ENCODE measurements around the gene CMTM3.
"Not testable (repeated sequence)": the region's sequence is repeated elsewhere in the genome, so short reads cannot be mapped to it uniquely, and the experiment has no call there.

Gene CMTM3

GRCh38 chr16:66610111-66610820 lies 5.8 kb downstream of the CMTM3 start:
- no peak for DNase-seq

GRCh38 chr16:66611911-66612310 lies 7.4 kb downstream of the CMTM3 start:
- not testable (repeated sequence) for DNase-seq

GRCh38 chr16:66612422-66612821 lies 7.9 kb downstream of the CMTM3 start:
- no peak for DNase-seq

GRCh38 chr16:66614161-66614802 lies 9.8 kb downstream of the CMTM3 start:
- no peak for DNase-seq

GRCh38 chr16:66616169-66616568 lies 11.7 kb downstream of the CMTM3 start:
- no peak for DNase-seq

- no peak for DNase-seq
Measured at GRCh38 chr16:66616592-66616991, 12.1 kb downstream of the CMTM3 start.

GRCh38 chr16:66617010-66617434 lies 12.5 kb downstream of the CMTM3 start:
- DNase-seq: no peak

GRCh38 chr16:66617728-66618127 lies 13.2 kb downstream of the CMTM3 start:
- DNase-seq: no peak

- DNase-seq: no peak
Measured at GRCh38 chr16:66618588-66619375, 14.3 kb downstream of the CMTM3 start.

GRCh38 chr16:66619534-66620428 lies 15.3 kb downstream of the CMTM3 start:
- no peak for DNase-seq

GRCh38 chr16:66620429-66620795 lies 15.9 kb downstream of the CMTM3 start:
- DNase-seq: no peak

- no peak for DNase-seq
Measured at GRCh38 chr16:66621973-66622372, 17.5 kb downstream of the CMTM3 start.

GRCh38 chr16:66622863-66623262 lies 18.4 kb downstream of the CMTM3 start:
- DNase-seq: no peak

- no peak for DNase-seq
Measured at GRCh38 chr16:66623755-66624154, 19.3 kb downstream of the CMTM3 start.

- DNase-seq: not testable (repeated sequence)
Measured at GRCh38 chr16:66627611-66628378, 23.3 kb downstream of the CMTM3 start.

GRCh38 chr16:66629856-66630255 lies 25.4 kb downstream of the CMTM3 start:
- no peak for DNase-seq

GRCh38 chr16:66630561-66631260 lies 26.2 kb downstream of the CMTM3 start:
- not testable (repeated sequence) for DNase-seq

- DNase-seq: not testable (repeated sequence)
Measured at GRCh38 chr16:66631558-66631957, 27.1 kb downstream of the CMTM3 start.

GRCh38 chr16:66634527-66635196 lies 30.2 kb downstream of the CMTM3 start:
- no peak for DNase-seq

GRCh38 chr16:66635406-66635805 lies 30.9 kb downstream of the CMTM3 start:
- DNase-seq: no peak

- no peak for DNase-seq
Measured at GRCh38 chr16:66636199-66636598, 31.7 kb downstream of the CMTM3 start.
